HG03565 (cell line): Measurements from ENCODE around the gene GSTM3.
"Not testable (repeated sequence)": the region's sequence is repeated elsewhere in the genome, so short reads cannot be mapped to it uniquely, and the experiment has no call there.

Source experiments
- ATAC-seq: cut with Tn5 transposase; IDR thresholded peaks from one replicate; pipeline ENCODE4 v1.9.1; 2021; ENCODE audit warnings: mild to moderate bottlenecking, moderate library complexity; ENCODE audit not compliant: unreplicated experiment

GSTM3 gene

GRCh38 chr1:109708949-109709348 lies 31.9 kb downstream of the GSTM3 start:
- not testable (repeated sequence) for ATAC-seq

GRCh38 chr1:109705411-109705810 lies 35.4 kb downstream of the GSTM3 start:
- ATAC-seq = no peak

GRCh38 chr1:109704173-109704572 lies 36.7 kb downstream of the GSTM3 start:
- no peak for ATAC-seq

GRCh38 chr1:109702940-109703339 lies 37.9 kb downstream of the GSTM3 start:
- not testable (repeated sequence) for ATAC-seq

GRCh38 chr1:109697861-109698260 lies 43.0 kb downstream of the GSTM3 start:
- ATAC-seq = not testable (repeated sequence)

- no peak for ATAC-seq
Observed at GRCh38 chr1:109697066-109697465, 43.8 kb downstream of the GSTM3 start.

- ATAC-seq = not testable (repeated sequence)
Observed at GRCh38 chr1:109695138-109695537, 45.7 kb downstream of the GSTM3 start.

GRCh38 chr1:109694400-109694799 lies 46.4 kb downstream of the GSTM3 start:
- ATAC-seq = not testable (repeated sequence)

GRCh38 chr1:109691759-109692158 lies 49.1 kb downstream of the GSTM3 start:
- no peak for ATAC-seq

GRCh38 chr1:109689844-109690405 lies 50.9 kb downstream of the GSTM3 start:
- no peak for ATAC-seq

GRCh38 chr1:109687641-109688499 lies 53.0 kb downstream of the GSTM3 start, which contains the start of gene GSTM1:
TSS of gene GSTM1 (plus strand) at chr1:109687817. CDS start at chr1:109687874, 57 bp downstream.
- peak; percentile 94 for ATAC-seq

- ATAC-seq = not testable (repeated sequence)
Observed at GRCh38 chr1:109687109-109687508, 53.7 kb downstream of the GSTM3 start.

GRCh38 chr1:109685890-109686289 lies 54.9 kb downstream of the GSTM3 start:
- not testable (repeated sequence) for ATAC-seq

GRCh38 chr1:109685399-109685798 lies 55.4 kb downstream of the GSTM3 start:
- not testable (repeated sequence) for ATAC-seq

- not testable (repeated sequence) for ATAC-seq
Observed at GRCh38 chr1:109684777-109685176, 56.1 kb downstream of the GSTM3 start.
